GM12878 (cell line): ENCODE measurements around the gene SV2B. TPM values are rescaled to one million over a fixed set of nuclear protein-coding genes. Genes with fewer than 3 reads are reported as not detected.

ENCODE experiments used
- ATAC-seq: fragments of 200-7000 bp; cut with Tn5 transposase; 3 replicates; pipeline ENCODE4 v1.9.1; 2020; ENCODE audit warnings: mild to moderate bottlenecking, moderate library complexity
- BruUV-seq: library from RNA; stranded (reverse); fragments of 400-500 nt; replicated peaks from 2 replicates; lab custom pipeline; 2021; lab: Mats Ljungman, UMichigan
- CTCF ChIA-PET: fragments of 300-600 bp; sonication (Branson Sonifier 250); formaldehyde crosslinking; extraction: SDS; loops from one replicate; lab custom pipeline; 2021; ENCODE audit warnings: inconsistent platforms; lab: Yijun Ruan, JAX
- POLR2A ChIA-PET: fragments of 350-600 bp; formaldehyde crosslinking; extraction: SDS; loops from one replicate; lab custom pipeline; 2021; ENCODE audit warnings: inconsistent platforms; lab: Charles Lee
- RAD21 ChIA-PET: fragments of 300-600 bp; sonication (Branson Sonifier 250); formaldehyde crosslinking; loops from one replicate; lab custom pipeline; 2023; ENCODE audit warnings: antibody characterized with exemption; ENCODE audit not compliant: unreplicated experiment; lab: Charles Lee
- SMC1A ChIA-PET: fragments of 300-600 bp; sonication (Branson Sonifier 250); formaldehyde crosslinking; loops from one replicate; lab custom pipeline; 2023; ENCODE audit not compliant: unreplicated experiment, uncharacterized antibody; lab: Charles Lee
- DNase-seq: peaks from one replicate; pipeline ENCODE4 v3.0.0-alpha.2; 2011; ENCODE audit warnings: low read depth, low spot score
- FAIRE-seq: peaks from 3 replicates; lab custom pipeline; 2011; peaks lifted over from hg19 to GRCh38; lab: Jason Lieb, UNC
- H2AFZ ChIP-seq: 2 replicates; pipeline ENCODE4 v1.6.0; 2011; ENCODE audit warnings: low read depth, low read length, control low read depth; ENCODE audit not compliant: control insufficient read depth
- H3K27ac ChIP-seq: 2 replicates; pipeline ENCODE4 v1.5.1; 2011; ENCODE audit warnings: control low read depth; ENCODE audit not compliant: control insufficient read depth, insufficient read depth
- H3K27me3 ChIP-seq, 2 experiments: replicated peaks in 1 of 2; 2 replicates each; pipeline versions ENCODE4 v1.6.0 to v1.6.1; 2011; ENCODE audit warnings: low read length in 1 of 2; ENCODE audit not compliant: control insufficient read depth in 2 of 2, insufficient read depth in 2 of 2
- H3K36me3 ChIP-seq, 2 experiments: 2 replicates each; pipeline ENCODE4 v1.5.1; 2011; ENCODE audit warnings: low read length in 1 of 2; ENCODE audit not compliant: control insufficient read depth in 2 of 2, insufficient read depth in 2 of 2
- H3K4me1 ChIP-seq: 2 replicates; pipeline ENCODE4 v1.6.1; 2011; ENCODE audit warnings: mild to moderate bottlenecking, low read length, moderate library complexity, mixed read lengths; ENCODE audit not compliant: control insufficient read depth, insufficient read depth
- H3K4me2 ChIP-seq: 2 replicates; pipeline ENCODE4 v1.6.0; 2011; ENCODE audit warnings: control low read depth; ENCODE audit not compliant: control insufficient read depth, insufficient read depth
- H3K4me3 ChIP-seq: fragments of 200-600 bp; sonication (generic); 2 replicates; pipeline ENCODE4 v1.5.1; 2016
- H3K79me2 ChIP-seq: 2 replicates; pipeline ENCODE4 v1.6.0; 2011; ENCODE audit warnings: low read length; ENCODE audit not compliant: control insufficient read depth, insufficient read depth
- H3K9ac ChIP-seq: 2 replicates; pipeline ENCODE4 v1.8.0; 2011; ENCODE audit warnings: low read length, control low read depth, mixed read lengths; ENCODE audit not compliant: control insufficient read depth, insufficient read depth
- H3K9me3 ChIP-seq: replicated peaks from 3 replicates; pipeline ENCODE4 v1.5.1; 2011; ENCODE audit warnings: mild to moderate bottlenecking, low read length; ENCODE audit not compliant: control insufficient read depth, insufficient read depth
- H4K20me1 ChIP-seq: 2 replicates; pipeline ENCODE4 v1.6.0; 2011; ENCODE audit not compliant: control insufficient read depth, insufficient read depth
- ATF7 ChIP-seq: fragments of 450-650 bp; IDR thresholded peaks from 2 replicates; pipeline ENCODE4 v1.6.1; 2016; ENCODE audit warnings: low read depth, mild to moderate bottlenecking
- BCLAF1 ChIP-seq: fragments of 450-650 bp; IDR thresholded peaks from 2 replicates; pipeline ENCODE4 v1.6.1; 2017; ENCODE audit warnings: antibody characterized with exemption, mild to moderate bottlenecking, moderate library complexity
- CREB1 ChIP-seq: IDR thresholded peaks from 2 replicates; pipeline ENCODE4 v1.6.1; 2012; ENCODE audit warnings: low read depth, mild to moderate bottlenecking, inconsistent platforms
- E2F4 ChIP-seq: IDR thresholded peaks from 2 replicates; pipeline ENCODE4 v1.6.1; 2012; ENCODE audit warnings: low read depth, low read length, improper control_type of control experiment
- EGR1 ChIP-seq, 2 experiments: IDR thresholded peaks; 1 replicate in 1 of 2; 2 replicates in 1 of 2; pipeline ENCODE4 v1.6.1; 2011 to 2012; ENCODE audit warnings: low read depth in 2 of 2, low read length in 2 of 2, borderline replicate concordance in 1 of 2, mild to moderate bottlenecking in 1 of 2, moderate library complexity in 1 of 2
- FOS ChIP-seq: IDR thresholded peaks from 3 replicates; pipeline ENCODE4 v1.6.1; 2011; ENCODE audit warnings: borderline replicate concordance; ENCODE audit not compliant: insufficient read length; ENCODE audit errors: extremely low read depth
- IRF4 ChIP-seq: IDR thresholded peaks from 2 replicates; pipeline ENCODE4 v1.6.1; 2011; ENCODE audit warnings: low read depth, low read length
- NFIC ChIP-seq: IDR thresholded peaks from 2 replicates; pipeline ENCODE4 v1.6.1; 2012; ENCODE audit warnings: low read depth, mild to moderate bottlenecking, inconsistent platforms, low read length, moderate library complexity
- NRF1 ChIP-seq: conservative IDR thresholded peaks from 2 replicates; pipeline ENCODE4 v1.6.1; 2011; ENCODE audit warnings: mild to moderate bottlenecking, low read depth, low read length, improper control_type of control experiment
- STAT3 ChIP-seq: IDR thresholded peaks from 2 replicates; pipeline ENCODE4 v1.6.1; 2011; ENCODE audit warnings: low read depth, low read length, improper control_type of control experiment
- SUZ12 ChIP-seq: fragments of 200-600 bp; sonication (generic); IDR thresholded peaks from one replicate; pipeline ENCODE4 v1.6.1; 2018; ENCODE audit warnings: antibody characterized with exemption, mild to moderate bottlenecking; ENCODE audit not compliant: unreplicated experiment
- TARDBP ChIP-seq: IDR thresholded peaks from 2 replicates; pipeline ENCODE4 v1.6.1; 2016; ENCODE audit warnings: borderline replicate concordance
- TCF3 ChIP-seq: IDR thresholded peaks from 2 replicates; pipeline ENCODE4 v1.6.1; 2012; ENCODE audit warnings: low read depth, mild to moderate bottlenecking, low read length, borderline replicate concordance; ENCODE audit not compliant: insufficient read depth
- TCF7 ChIP-seq: IDR thresholded peaks from 2 replicates; pipeline ENCODE4 v1.6.1; 2014; ENCODE audit warnings: antibody characterized with exemption, borderline replicate concordance
- ZNF24 ChIP-seq: fragments of 450-650 bp; IDR thresholded peaks from 2 replicates; pipeline ENCODE4 v1.6.1; 2017; ENCODE audit warnings: antibody characterized with exemption, mild to moderate bottlenecking
- ZNF622 ChIP-seq: fragments of 450-650 bp; IDR thresholded peaks from 2 replicates; pipeline ENCODE4 v1.6.1; 2017; ENCODE audit warnings: mild to moderate bottlenecking, inconsistent platforms
- WGBS: methylation state at CpG from one replicate; pipeline ENCODE4 v1.1.6; 2016; ENCODE audit warnings: low lambda C conversion rate; ENCODE audit not compliant: insufficient replicate concordance, insufficient coverage; ENCODE audit errors: missing lambda C conversion rate; 5-methylcytosine and 5-hydroxymethylcytosine counted together
- in situ Hi-C: fragments of 300-500 bp; cut with MboI; formaldehyde crosslinking; loops from 9 replicates; pipeline ENCODE4 v1.14.3; 2018; ENCODE audit warnings: mixed read lengths
- intact Hi-C: fragments of 100-400 bp; cut with micrococcal nuclease; formaldehyde crosslinking; loops from one replicate; pipeline ENCODE4 v1.14.2; 2022; ENCODE audit not compliant: unreplicated experiment
- polyA plus RNA-seq, 11 experiments: library from polyadenylated mRNA; depleted of rRNA in 4 of 11; unstranded in 6 of 11; stranded (reverse) in 5 of 11; fragments of >200 nt; fragmentation: Nextera tagmentation in 4 of 11; fragmentation: Illumina TruSeq in 1 of 11; extraction: Ambion mirVana in 4 of 11; extraction: Trizol in 1 of 11; gene quantifications; 1 replicate in 1 of 11; 2 replicates in 10 of 11; pipeline versions ENCODE4 v1.2.1 to v1.2.3, GENCODE V29; 2011 to 2016; ENCODE audit warnings: inconsistent platforms in 2 of 11, missing spikeins in 2 of 11, low read depth in 1 of 11
- total RNA-seq, 4 experiments: library from RNA; depleted of rRNA in 3 of 4; stranded (reverse); fragments of >200 nt in 3 of 4; fragmentation: Illumina TruSeq in 1 of 4; extraction: Trizol in 1 of 4; gene quantifications; 2 replicates each; pipeline versions ENCODE4 v1.2.1 to v1.2.3, GENCODE V29; 2013 to 2021

SV2B gene
- total and polyA plus RNA-seq, 10 of the 15 experiments (the other 5 are each of a cell fraction or from before 2014, with no cell fraction given), result 0.03 to 1.7 (median 1.3) TPM

- H3K4me2 ChIP-seq, result no peak overlapping the region
- no peak for TF ChIP-seq TCF7
- TF ChIP-seq NRF1, result no peak
- TF ChIP-seq TARDBP, result no peak
- TF ChIP-seq CREB1, result no peak
- no peak for TF ChIP-seq STAT3
- no peak for TF ChIP-seq TCF3
- no peaks in the 10 kb centered on the region for H3K36me3 ChIP-seq
- H3K79me2 ChIP-seq, result no peaks in the 10 kb centered on the region
- H2AFZ ChIP-seq, result no peak overlapping the region
- ChIA-PET SMC1A (no interaction called here), POLR2A (no interaction called here), RAD21 (no interaction called here), CTCF (no interaction called here)
- no peaks in the 10 kb centered on the region for H3K4me1 ChIP-seq
- ATAC-seq, result no peak
- FAIRE-seq, result no peak
- WGBS, result 0% methylated on average over 2 of the region's 2 CpGs
- H4K20me1 ChIP-seq, result no peaks in the 10 kb centered on the region
- H3K4me3 ChIP-seq, result no peak overlapping the region
- no peaks in the 10 kb centered on the region for H3K27me3 ChIP-seq
- no peaks in the 10 kb centered on the region for H3K9me3 ChIP-seq
- intact Hi-C loops, result no loop called here
- in situ Hi-C loops, result no loop called here
- H3K9ac ChIP-seq, result no peak overlapping the region
- BruUV-seq, result no TSS peak
- no peak for DNase-seq
- H3K27ac ChIP-seq, result no peak overlapping the region
Observed at GRCh38 chr15:91193378-91193720, 93.3 kb downstream of the SV2B start.

GRCh38 chr15:91196127-91196526 is 96.1 kb downstream of the SV2B start:
- intact Hi-C loops, result no loop called here
- ATAC-seq (no peak), DNase-seq (no peak), FAIRE-seq (no peak)
- no peaks in the 10 kb centered on the region for H3K27me3 ChIP-seq
- in situ Hi-C loops, result no loop called here
- H3K4me2 ChIP-seq, result no peak overlapping the region
- ChIA-PET POLR2A (no interaction called here), SMC1A (no interaction called here), RAD21 (no interaction called here), CTCF (no interaction called here)
- H3K79me2 ChIP-seq, result no peaks in the 10 kb centered on the region
- H3K9me3 ChIP-seq, result no peaks in the 10 kb centered on the region
- no TSS peak for BruUV-seq
- H3K4me1 ChIP-seq, result no peaks in the 10 kb centered on the region
- no peak overlapping the region for H3K4me3 ChIP-seq
- H2AFZ ChIP-seq, result no peak overlapping the region
- no peaks in the 10 kb centered on the region for H3K36me3 ChIP-seq
- no peak overlapping the region for H3K9ac ChIP-seq
- H3K27ac ChIP-seq, result no peak overlapping the region
- no peaks in the 10 kb centered on the region for H4K20me1 ChIP-seq
- WGBS, result 45% methylated on average over 4 of the region's 4 CpGs
- no peak for TF ChIP-seq NFIC
- no peak for TF ChIP-seq BCLAF1
- no peak for TF ChIP-seq ZNF622
- TF ChIP-seq EGR1 (IDR thresholded peaks at IDR 0.05; ENCODE audit: borderline replicate concordance in 1 of 2, low read depth in 2 of 2, low read length in 2 of 2), result no peak
- TF ChIP-seq ATF7, result no peak
- no peak for TF ChIP-seq IRF4
- no peak for TF ChIP-seq ZNF24
- TF ChIP-seq SUZ12, result no peak
- no peak for TF ChIP-seq FOS
- no peak for TF ChIP-seq E2F4
